K562 (cell line): ENCODE data around the gene SLC4A9. TPM values are rescaled to one million over a fixed set of nuclear protein-coding genes. Genes with fewer than 3 reads are reported as not detected.

ENCODE experiments used
- CREB3 ChIP-seq: fragments of 450-650 bp; conservative IDR thresholded peaks from 2 replicates; pipeline ENCODE4 v1.6.1; 2016; ENCODE audit warnings: missing genetic modification characterization, low read depth, mild to moderate bottlenecking, missing compliant biosample characterization, moderate library complexity
- E2F5 ChIP-seq: sonication (generic); formaldehyde crosslinking; IDR thresholded peaks from 2 replicates; pipeline ENCODE4 v1.8.0; 2022; ENCODE audit warnings: mild to moderate bottlenecking, missing genetic modification reagents
- HINFP ChIP-seq: fragments of 450-650 bp; conservative IDR thresholded peaks from 2 replicates; pipeline ENCODE4 v1.6.1; 2016; ENCODE audit warnings: missing genetic modification characterization, low read depth, mild to moderate bottlenecking, control low read depth, missing compliant biosample characterization
- MIER1 ChIP-seq: fragments of 450-650 bp; IDR thresholded peaks from 2 replicates; pipeline ENCODE4 v1.6.1; 2016; ENCODE audit warnings: antibody characterized with exemption, mild to moderate bottlenecking, low read depth
- NR0B1 ChIP-seq: fragments of 450-650 bp; IDR thresholded peaks from one replicate; pipeline ENCODE4 v1.6.1; 2018; ENCODE audit warnings: mild to moderate bottlenecking, moderate library complexity; ENCODE audit not compliant: partially characterized antibody
- PRMT5 ChIP-seq: sonication (generic); formaldehyde crosslinking; IDR thresholded peaks from 2 replicates; pipeline ENCODE4 v1.5.0; 2020; ENCODE audit warnings: missing genetic modification reagents
- SIN3A ChIP-seq, 2 experiments: fragments of 150-350 bp in 1 of 2; IDR thresholded peaks; 2 replicates each; pipeline ENCODE4 v1.6.1; 2011 to 2016; ENCODE audit warnings: borderline replicate concordance in 2 of 2, low read depth in 2 of 2, low read length in 2 of 2, mild to moderate bottlenecking in 2 of 2, moderate library complexity in 2 of 2; ENCODE audit not compliant: control insufficient read depth in 1 of 2
- STAG1 ChIP-seq: sonication (generic); formaldehyde crosslinking; IDR thresholded peaks from 2 replicates; pipeline ENCODE4 v1.5.0; 2020; ENCODE audit warnings: missing genetic modification reagents, borderline replicate concordance
- TCF7 ChIP-seq: sonication (generic); IDR thresholded peaks from 2 replicates; pipeline ENCODE4 v1.6.1; 2016; ENCODE audit warnings: antibody characterized with exemption, borderline replicate concordance
- ZNF23 ChIP-seq: fragments of 250-450 bp; sonication (Bioruptor Pico); IDR thresholded peaks from 2 replicates; pipeline ENCODE4 v1.4.0; 2020; ENCODE audit warnings: mild to moderate bottlenecking
- ZNF280B ChIP-seq: fragments of 250-450 bp; sonication (Bioruptor Pico); IDR thresholded peaks from 2 replicates; pipeline ENCODE4 v1.5.1; 2021; ENCODE audit warnings: mild to moderate bottlenecking
- polyA plus RNA-seq, 8 experiments: library from polyadenylated mRNA; depleted of rRNA in 4 of 8; stranded (reverse) in 5 of 8; unstranded in 3 of 8; fragments of >200 nt; fragmentation: Nextera tagmentation in 2 of 8; fragmentation: Illumina TruSeq in 1 of 8; extraction: Ambion mirVana in 2 of 8; extraction: Trizol in 1 of 8; gene quantifications; 2 replicates each; pipeline versions ENCODE4 v1.2.1 to v1.2.3, GENCODE V29; 2011 to 2014; ENCODE audit warnings: inconsistent platforms in 1 of 8, missing spikeins in 1 of 8
- total RNA-seq, 7 experiments: library from RNA; depleted of rRNA in 6 of 7; stranded (reverse); fragments of >200 nt in 6 of 7; fragmentation: Illumina TruSeq in 2 of 7; extraction: Trizol in 2 of 7; gene quantifications; 2 replicates each; pipeline versions ENCODE4 v1.2.1 to v1.2.3, GENCODE V29; 2011 to 2021; ENCODE audit warnings: low replicate concordance in 1 of 7

The SLC4A9 gene
- total and polyA plus RNA-seq, 9 of the 15 experiments (the other 6 are each of a cell fraction or from before 2014, with no cell fraction given): 0.05 to 0.13 TPM; not detected in 7

- TF ChIP-seq HINFP (tag) (no peak), SIN3A (IDR thresholded peaks at IDR 0.05; ENCODE audit: borderline replicate concordance in 2 of 2, control insufficient read depth in 1 of 2, low read depth in 2 of 2, low read length in 2 of 2) (no peak), ZNF280B (CRISPR knock-in tag) (no peak), CREB3 (no peak), MIER1 (no peak), NR0B1 (no peak), PRMT5 (CRISPR knock-in tag) (no peak), STAG1 (CRISPR knock-in tag) (no peak), E2F5 (CRISPR knock-in tag) (no peak), TCF7 (no peak), ZNF23 (CRISPR knock-in tag) (no peak)
Measured at GRCh38 chr5:140423609-140424008, 63.6 kb downstream of the SLC4A9 start (continued).
